SK-N-SH treated with all-trans-retinoic acid at 6 μM for 48 hours (cell line): Measurements from ENCODE around the gene OR2T10.

Experiments
- ATAC-seq: fragments of 200-7000 bp; cut with Tn5 transposase; 3 replicates; pipeline ENCODE4 v1.9.1; 2020; ENCODE audit warnings: mild to moderate bottlenecking, moderate library complexity
- ARNTL ChIP-seq: fragments of 450-650 bp; formaldehyde crosslinking; IDR thresholded peaks from 2 replicates; pipeline ENCODE4 v1.5.0; 2020; ENCODE audit warnings: low read depth, mild to moderate bottlenecking, moderate library complexity, borderline replicate concordance
- BACH2 ChIP-seq: fragments of 250-450 bp; sonication (Bioruptor Pico); IDR thresholded peaks from 2 replicates; pipeline ENCODE4 v1.9.0; 2021; ENCODE audit warnings: mild to moderate bottlenecking, borderline replicate concordance
- CREB5 ChIP-seq: fragments of 250-450 bp; sonication (Bioruptor Pico); IDR thresholded peaks from 2 replicates; pipeline ENCODE4 v1.5.1; 2020; ENCODE audit warnings: low read depth, mild to moderate bottlenecking, moderate library complexity
- ESRRG ChIP-seq: fragments of 250-450 bp; sonication (Bioruptor Pico); IDR thresholded peaks from 2 replicates; pipeline ENCODE4 v1.6.1; 2021; ENCODE audit warnings: mild to moderate bottlenecking
- GLIS3 ChIP-seq: fragments of 250-450 bp; sonication (Bioruptor Pico); IDR thresholded peaks from 2 replicates; pipeline ENCODE4 v1.5.0; 2020; ENCODE audit warnings: mild to moderate bottlenecking, moderate library complexity
- ISL1 ChIP-seq: fragments of 250-450 bp; sonication (Bioruptor Pico); IDR thresholded peaks from 2 replicates; pipeline ENCODE4 v2.1.2; 2022; ENCODE audit warnings: mild to moderate bottlenecking, moderate library complexity
- OSR1 ChIP-seq: fragments of 250-450 bp; sonication (Bioruptor Pico); IDR thresholded peaks from 2 replicates; pipeline ENCODE4 v1.8.0; 2022; ENCODE audit warnings: moderate library complexity, mild to moderate bottlenecking, inconsistent platforms
- PPARA ChIP-seq: fragments of 250-450 bp; sonication (Bioruptor Pico); IDR thresholded peaks from 2 replicates; pipeline ENCODE4 v1.5.0; 2020; ENCODE audit warnings: mild to moderate bottlenecking, borderline replicate concordance
- RARB ChIP-seq: fragments of 250-450 bp; sonication (Bioruptor Pico); IDR thresholded peaks from 2 replicates; pipeline ENCODE4 v1.8.0; 2021; ENCODE audit warnings: mild to moderate bottlenecking, moderate library complexity
- SNAI2 ChIP-seq: fragments of 250-450 bp; sonication (Bioruptor Pico); IDR thresholded peaks from 2 replicates; pipeline ENCODE4 v1.5.0; 2020; ENCODE audit warnings: mild to moderate bottlenecking, moderate library complexity
- TOX ChIP-seq: fragments of 250-450 bp; sonication (Bioruptor Pico); IDR thresholded peaks from 2 replicates; pipeline ENCODE4 v1.8.0; 2021; ENCODE audit warnings: mild to moderate bottlenecking, moderate library complexity, borderline replicate concordance
- ZFP3 ChIP-seq: fragments of 250-450 bp; sonication (Bioruptor Pico); IDR thresholded peaks from 2 replicates; pipeline ENCODE4 v1.5.0; 2020; ENCODE audit warnings: mild to moderate bottlenecking, moderate library complexity
- ZNF565 ChIP-seq: fragments of 450-650 bp; formaldehyde crosslinking; conservative IDR thresholded peaks from 2 replicates; pipeline ENCODE4 v1.5.0; 2020; ENCODE audit warnings: low read depth, mild to moderate bottlenecking, moderate library complexity
- ZNF8 ChIP-seq: fragments of 450-650 bp; formaldehyde crosslinking; IDR thresholded peaks from 2 replicates; pipeline ENCODE4 v1.5.0; 2020; ENCODE audit warnings: mild to moderate bottlenecking, moderate library complexity
- TF ChIP-seq, protein P1 (sequence below): fragments of 250-450 bp; sonication (Bioruptor Pico); IDR thresholded peaks from 2 replicates; pipeline ENCODE4 v1.8.0; 2020; ENCODE audit warnings: mild to moderate bottlenecking, moderate library complexity, borderline replicate concordance
- TF ChIP-seq, protein P2 (sequence below): fragments of 250-450 bp; sonication (Bioruptor Pico); IDR thresholded peaks from 2 replicates; pipeline ENCODE4 v1.5.0; 2020; ENCODE audit warnings: mild to moderate bottlenecking, moderate library complexity
- TF ChIP-seq, protein P3 (sequence below): fragments of 250-450 bp; sonication (Bioruptor Pico); IDR thresholded peaks from 2 replicates; pipeline ENCODE4 v1.8.0; 2021; ENCODE audit warnings: low read depth, mild to moderate bottlenecking, moderate library complexity, borderline replicate concordance

Gene OR2T10

DNA sequence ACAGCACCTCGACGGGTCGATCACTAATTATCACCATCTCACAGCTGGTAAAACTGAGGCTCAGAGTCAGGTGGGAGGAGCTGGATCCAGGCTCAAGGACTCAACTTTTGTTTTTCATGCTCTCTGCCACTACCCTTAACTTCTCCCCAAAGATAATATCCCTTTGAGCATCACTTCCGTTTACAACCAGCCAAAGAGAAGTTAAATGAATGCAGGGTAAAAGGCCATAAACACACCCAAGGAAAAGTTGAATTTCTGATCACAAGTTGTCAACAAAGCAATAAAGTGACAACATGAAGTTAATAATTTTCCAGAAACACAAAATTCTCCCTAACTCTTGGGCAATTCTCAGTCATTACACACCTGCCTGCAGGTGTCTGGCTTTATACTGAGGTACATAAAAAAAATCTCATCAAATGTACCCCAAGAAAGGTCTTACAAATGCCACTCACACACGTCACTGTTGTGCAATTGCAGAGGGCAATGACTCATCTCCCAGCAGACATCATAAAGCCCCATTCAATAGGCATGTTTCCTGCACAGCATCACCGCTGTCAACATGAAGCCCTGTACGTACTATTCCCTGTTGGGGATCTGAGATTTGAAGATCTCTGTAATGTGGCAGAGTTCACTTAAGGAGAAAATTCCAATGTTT lies 34.0 kb upstream of the OR2T10 start:
- TF ChIP-seq ARNTL (CRISPR knock-in tag) (no peak), OSR1 (CRISPR knock-in tag) (no peak), CREB5 (CRISPR knock-in tag) (no peak), BACH2 (CRISPR knock-in tag) (no peak), ISL1 (CRISPR knock-in tag) (no peak), GLIS3 (CRISPR knock-in tag) (no peak), PPARA (CRISPR knock-in tag) (no peak), ZFP3 (CRISPR knock-in tag) (no peak), RARB (CRISPR knock-in tag) (no peak), TOX (no peak)
- TF ChIP-seq, protein P1, sequence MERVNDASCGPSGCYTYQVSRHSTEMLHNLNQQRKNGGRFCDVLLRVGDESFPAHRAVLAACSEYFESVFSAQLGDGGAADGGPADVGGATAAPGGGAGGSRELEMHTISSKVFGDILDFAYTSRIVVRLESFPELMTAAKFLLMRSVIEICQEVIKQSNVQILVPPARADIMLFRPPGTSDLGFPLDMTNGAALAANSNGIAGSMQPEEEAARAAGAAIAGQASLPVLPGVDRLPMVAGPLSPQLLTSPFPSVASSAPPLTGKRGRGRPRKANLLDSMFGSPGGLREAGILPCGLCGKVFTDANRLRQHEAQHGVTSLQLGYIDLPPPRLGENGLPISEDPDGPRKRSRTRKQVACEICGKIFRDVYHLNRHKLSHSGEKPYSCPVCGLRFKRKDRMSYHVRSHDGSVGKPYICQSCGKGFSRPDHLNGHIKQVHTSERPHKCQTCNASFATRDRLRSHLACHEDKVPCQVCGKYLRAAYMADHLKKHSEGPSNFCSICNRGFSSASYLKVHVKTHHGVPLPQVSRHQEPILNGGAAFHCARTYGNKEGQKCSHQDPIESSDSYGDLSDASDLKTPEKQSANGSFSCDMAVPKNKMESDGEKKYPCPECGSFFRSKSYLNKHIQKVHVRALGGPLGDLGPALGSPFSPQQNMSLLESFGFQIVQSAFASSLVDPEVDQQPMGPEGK (CRISPR knock-in tag): no peak
- TF ChIP-seq, protein P2, sequence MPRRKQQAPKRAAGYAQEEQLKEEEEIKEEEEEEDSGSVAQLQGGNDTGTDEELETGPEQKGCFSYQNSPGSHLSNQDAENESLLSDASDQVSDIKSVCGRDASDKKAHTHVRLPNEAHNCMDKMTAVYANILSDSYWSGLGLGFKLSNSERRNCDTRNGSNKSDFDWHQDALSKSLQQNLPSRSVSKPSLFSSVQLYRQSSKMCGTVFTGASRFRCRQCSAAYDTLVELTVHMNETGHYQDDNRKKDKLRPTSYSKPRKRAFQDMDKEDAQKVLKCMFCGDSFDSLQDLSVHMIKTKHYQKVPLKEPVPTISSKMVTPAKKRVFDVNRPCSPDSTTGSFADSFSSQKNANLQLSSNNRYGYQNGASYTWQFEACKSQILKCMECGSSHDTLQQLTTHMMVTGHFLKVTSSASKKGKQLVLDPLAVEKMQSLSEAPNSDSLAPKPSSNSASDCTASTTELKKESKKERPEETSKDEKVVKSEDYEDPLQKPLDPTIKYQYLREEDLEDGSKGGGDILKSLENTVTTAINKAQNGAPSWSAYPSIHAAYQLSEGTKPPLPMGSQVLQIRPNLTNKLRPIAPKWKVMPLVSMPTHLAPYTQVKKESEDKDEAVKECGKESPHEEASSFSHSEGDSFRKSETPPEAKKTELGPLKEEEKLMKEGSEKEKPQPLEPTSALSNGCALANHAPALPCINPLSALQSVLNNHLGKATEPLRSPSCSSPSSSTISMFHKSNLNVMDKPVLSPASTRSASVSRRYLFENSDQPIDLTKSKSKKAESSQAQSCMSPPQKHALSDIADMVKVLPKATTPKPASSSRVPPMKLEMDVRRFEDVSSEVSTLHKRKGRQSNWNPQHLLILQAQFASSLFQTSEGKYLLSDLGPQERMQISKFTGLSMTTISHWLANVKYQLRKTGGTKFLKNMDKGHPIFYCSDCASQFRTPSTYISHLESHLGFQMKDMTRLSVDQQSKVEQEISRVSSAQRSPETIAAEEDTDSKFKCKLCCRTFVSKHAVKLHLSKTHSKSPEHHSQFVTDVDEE (CRISPR knock-in tag): no peak
- ATAC-seq: no peak

DNA sequence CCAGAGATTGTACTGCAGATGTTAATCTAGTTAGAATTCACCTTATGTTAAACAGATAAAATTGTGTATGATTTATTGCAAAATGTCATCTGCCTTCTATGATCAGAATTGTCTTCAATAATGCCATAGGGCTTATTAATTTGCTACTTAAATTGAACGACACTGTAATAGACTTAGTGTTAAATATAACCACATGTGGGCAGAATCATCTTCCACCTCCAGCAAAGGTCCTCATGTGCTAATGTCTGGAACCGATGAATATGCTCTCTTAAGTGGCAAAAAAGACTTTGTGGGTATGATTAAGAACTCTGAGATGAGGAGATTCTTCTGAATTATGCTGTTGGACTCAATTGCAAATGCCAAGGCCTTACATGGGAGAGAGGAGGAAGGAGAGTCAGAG lies 33.1 kb upstream of the OR2T10 start:
- ATAC-seq: no peak
- TF ChIP-seq ZNF8 (CRISPR knock-in tag): no peak
- TF ChIP-seq BACH2 (CRISPR knock-in tag): no peak
- TF ChIP-seq, protein P1 (CRISPR knock-in tag): no peak
- TF ChIP-seq RARB (CRISPR knock-in tag): no peak
- no peak for TF ChIP-seq ZFP3 (CRISPR knock-in tag)

GRCh38 chr1:248627971-248628844 lies 30.7 kb upstream of the OR2T10 start:
- TF ChIP-seq, protein P3, sequence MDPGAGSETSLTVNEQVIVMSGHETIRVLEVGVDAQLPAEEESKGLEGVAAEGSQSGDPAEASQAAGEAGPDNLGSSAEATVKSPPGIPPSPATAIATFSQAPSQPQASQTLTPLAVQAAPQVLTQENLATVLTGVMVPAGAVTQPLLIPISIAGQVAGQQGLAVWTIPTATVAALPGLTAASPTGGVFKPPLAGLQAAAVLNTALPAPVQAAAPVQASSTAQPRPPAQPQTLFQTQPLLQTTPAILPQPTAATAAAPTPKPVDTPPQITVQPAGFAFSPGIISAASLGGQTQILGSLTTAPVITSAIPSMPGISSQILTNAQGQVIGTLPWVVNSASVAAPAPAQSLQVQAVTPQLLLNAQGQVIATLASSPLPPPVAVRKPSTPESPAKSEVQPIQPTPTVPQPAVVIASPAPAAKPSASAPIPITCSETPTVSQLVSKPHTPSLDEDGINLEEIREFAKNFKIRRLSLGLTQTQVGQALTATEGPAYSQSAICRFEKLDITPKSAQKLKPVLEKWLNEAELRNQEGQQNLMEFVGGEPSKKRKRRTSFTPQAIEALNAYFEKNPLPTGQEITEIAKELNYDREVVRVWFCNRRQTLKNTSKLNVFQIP (CRISPR knock-in tag): no peak
- TF ChIP-seq ZNF565 (CRISPR knock-in tag): no peak
- TF ChIP-seq SNAI2 (CRISPR knock-in tag): no peak
- TF ChIP-seq ESRRG (CRISPR knock-in tag): no peak
- TF ChIP-seq GLIS3 (CRISPR knock-in tag): no peak
- TF ChIP-seq, protein P1 (CRISPR knock-in tag): no peak
- no peak for TF ChIP-seq CREB5 (CRISPR knock-in tag)
- no peak for ATAC-seq
